Tibial nerve (tissue), 4 donors: Measurements from ENCODE around the gene ALDH7A1.

Experiments
- EP300 ChIP-seq, 2 donors: sonication (generic); formaldehyde crosslinking; IDR thresholded peaks; one replicate each; pipeline ENCODE4 v1.6.1; 2017; ENCODE audit warnings: antibody characterized with exemption in 2 of 2, mild to moderate bottlenecking in 1 of 2
- POLR2A ChIP-seq, 2 donors: fragments of 450-650 bp; IDR thresholded peaks; one replicate each; pipeline ENCODE4 v1.6.1; 2017; ENCODE audit warnings: antibody characterized with exemption in 2 of 2, mild to moderate bottlenecking in 2 of 2, moderate library complexity in 2 of 2
- TF ChIP-seq, protein P1 (sequence below), 5 experiments: fragments of 200-600 bp in 3 of 5; fragments of 450-650 bp in 2 of 5; sonication (generic) in 3 of 5; IDR thresholded peaks; one replicate each; pipeline ENCODE4 v1.5.1; 2016 to 2019; ENCODE audit warnings: antibody characterized with exemption in 5 of 5, mild to moderate bottlenecking in 3 of 5, moderate library complexity in 2 of 5

GRCh38 chr5:126619781-126620180, 24.8 kb upstream of the ALDH7A1 start:
- TF ChIP-seq, protein P1, sequence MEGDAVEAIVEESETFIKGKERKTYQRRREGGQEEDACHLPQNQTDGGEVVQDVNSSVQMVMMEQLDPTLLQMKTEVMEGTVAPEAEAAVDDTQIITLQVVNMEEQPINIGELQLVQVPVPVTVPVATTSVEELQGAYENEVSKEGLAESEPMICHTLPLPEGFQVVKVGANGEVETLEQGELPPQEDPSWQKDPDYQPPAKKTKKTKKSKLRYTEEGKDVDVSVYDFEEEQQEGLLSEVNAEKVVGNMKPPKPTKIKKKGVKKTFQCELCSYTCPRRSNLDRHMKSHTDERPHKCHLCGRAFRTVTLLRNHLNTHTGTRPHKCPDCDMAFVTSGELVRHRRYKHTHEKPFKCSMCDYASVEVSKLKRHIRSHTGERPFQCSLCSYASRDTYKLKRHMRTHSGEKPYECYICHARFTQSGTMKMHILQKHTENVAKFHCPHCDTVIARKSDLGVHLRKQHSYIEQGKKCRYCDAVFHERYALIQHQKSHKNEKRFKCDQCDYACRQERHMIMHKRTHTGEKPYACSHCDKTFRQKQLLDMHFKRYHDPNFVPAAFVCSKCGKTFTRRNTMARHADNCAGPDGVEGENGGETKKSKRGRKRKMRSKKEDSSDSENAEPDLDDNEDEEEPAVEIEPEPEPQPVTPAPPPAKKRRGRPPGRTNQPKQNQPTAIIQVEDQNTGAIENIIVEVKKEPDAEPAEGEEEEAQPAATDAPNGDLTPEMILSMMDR (IDR thresholded peaks at IDR 0.05): no peak
- TF ChIP-seq POLR2A (IDR thresholded peaks at IDR 0.05): no peak
- no peak for TF ChIP-seq EP300 (IDR thresholded peaks at IDR 0.05)
